GM18951 (cell line): ENCODE measurements around the gene B4GALT6.

ENCODE experiments used
- POLR2A ChIP-seq: IDR thresholded peaks from 4 replicates; pipeline ENCODE4 v1.6.1; 2011; ENCODE audit warnings: mild to moderate bottlenecking; ENCODE audit not compliant: insufficient read length, insufficient read depth; ENCODE audit errors: extremely low read depth
- in situ Hi-C: fragments of 300-500 bp; cut with MboI; formaldehyde crosslinking; loops from one replicate; pipeline ENCODE4 v1.12.0; 2022; ENCODE audit warnings: low sequenced_read_pairs, mixed read lengths, inconsistent platforms; ENCODE audit not compliant: unreplicated experiment

The B4GALT6 gene

GRCh38 chr18:31596081-31596872, 88.1 kb downstream of the B4GALT6 start:
- TF ChIP-seq POLR2A, result no peak
- in situ Hi-C loops, result no loop called here

DNA sequence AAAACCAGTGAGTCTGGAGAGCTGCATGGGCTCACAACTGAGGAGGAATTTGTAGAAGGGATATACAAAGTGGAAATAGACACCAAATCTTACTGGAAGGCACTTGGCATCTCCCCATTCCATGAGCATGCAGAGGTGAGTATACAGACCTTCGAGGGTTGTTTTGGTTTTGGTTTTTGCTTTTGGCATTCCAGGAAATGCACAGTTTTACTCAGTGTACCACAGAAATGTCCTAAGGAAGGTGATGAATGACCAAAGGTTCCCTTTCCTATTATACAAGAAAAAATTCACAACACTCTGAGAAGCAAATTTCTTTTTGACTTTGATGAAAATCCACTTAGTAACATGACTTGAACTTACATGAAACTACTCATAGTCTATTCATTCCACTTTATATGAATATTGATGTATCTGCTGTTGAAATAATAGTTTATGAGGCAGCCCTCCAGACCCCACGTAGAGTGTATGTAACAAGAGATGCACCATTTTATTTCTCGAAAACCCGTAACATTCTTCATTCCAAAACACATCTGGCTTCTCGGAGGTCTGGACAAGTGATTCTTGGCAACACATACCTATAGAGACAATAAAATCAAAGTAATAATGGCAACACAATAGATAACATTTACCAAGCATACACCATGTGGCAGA, 89.1 kb downstream of the B4GALT6 start:
- TF ChIP-seq POLR2A, result no peak
- in situ Hi-C loops, result no loop called here

GRCh38 chr18:31592506-31593157, 91.7 kb downstream of the B4GALT6 start:
- in situ Hi-C loops, result no loop called here
- TF ChIP-seq POLR2A, result no peak

- no peak for TF ChIP-seq POLR2A
- in situ Hi-C loops, result no loop called here
Measured at GRCh38 chr18:31591628-31592027, 92.8 kb downstream of the B4GALT6 start, which contains the start of gene TTR. TTR (plus strand) TSS chr18:31591877; CDS start chr18:31591903, 26 bp downstream.

DNA sequence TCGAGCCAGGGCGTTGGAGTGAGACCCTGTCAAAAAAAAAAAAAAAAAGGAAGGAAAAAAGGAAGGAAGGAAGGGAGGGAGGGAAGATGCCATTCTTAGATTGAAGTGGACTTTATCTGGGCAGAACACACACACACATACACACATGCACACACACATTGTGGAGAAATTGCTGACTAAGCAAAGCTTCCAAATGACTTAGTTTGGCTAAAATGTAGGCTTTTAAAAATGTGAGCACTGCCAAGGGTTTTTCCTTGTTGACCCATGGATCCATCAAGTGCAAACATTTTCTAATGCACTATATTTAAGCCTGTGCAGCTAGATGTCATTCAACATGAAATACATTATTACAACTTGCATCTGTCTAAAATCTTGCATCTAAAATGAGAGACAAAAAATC, 93.3 kb downstream of the B4GALT6 start:
- in situ Hi-C loops, result no loop called here
- no peak for TF ChIP-seq POLR2A

GRCh38 chr18:31590570-31590969, 93.8 kb downstream of the B4GALT6 start:
- in situ Hi-C loops, result no loop called here
- TF ChIP-seq POLR2A, result no peak

- no peak for TF ChIP-seq POLR2A
- in situ Hi-C loops, result no loop called here
Measured at GRCh38 chr18:31587529-31587928, 96.9 kb downstream of the B4GALT6 start.

DNA sequence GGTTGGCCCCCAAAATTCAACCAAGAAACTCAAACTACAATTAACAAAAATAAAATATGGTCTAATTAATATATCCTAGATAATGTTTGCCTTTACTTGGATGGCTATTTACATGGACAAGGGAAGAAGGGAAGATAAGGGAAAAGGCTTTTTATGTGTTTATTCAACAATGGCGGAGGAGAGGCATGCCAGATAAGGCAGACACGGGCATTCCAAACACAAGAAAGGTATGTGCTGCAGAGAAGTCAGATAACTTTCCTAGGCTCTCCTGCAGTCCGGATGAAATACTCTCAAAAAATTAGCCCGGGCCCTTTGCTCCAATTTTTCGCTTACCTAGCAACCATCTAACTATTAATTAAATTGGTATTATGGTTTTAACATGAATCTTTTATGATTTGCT, 97.8 kb downstream of the B4GALT6 start:
- in situ Hi-C loops, result no loop called here
- TF ChIP-seq POLR2A, result no peak

DNA sequence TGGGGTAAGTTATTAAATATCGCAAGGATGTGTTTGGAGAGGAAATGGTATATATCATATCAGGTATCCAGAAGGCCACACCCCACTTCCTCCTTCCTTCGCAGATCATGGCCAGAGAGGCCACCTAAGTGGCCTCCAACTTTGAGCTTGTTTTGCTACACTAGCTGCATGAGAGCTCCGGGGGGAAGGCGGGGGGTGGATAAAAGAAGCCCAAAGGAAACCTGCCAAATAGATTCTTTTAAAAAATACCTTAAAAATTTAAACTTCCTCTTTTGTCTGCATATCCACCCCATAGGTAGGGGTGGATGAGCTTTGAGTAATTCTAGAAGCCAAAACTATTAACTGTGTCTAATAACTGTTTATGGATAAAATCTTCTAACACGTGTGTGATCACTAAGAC, 98.4 kb downstream of the B4GALT6 start:
- TF ChIP-seq POLR2A, result no peak
- in situ Hi-C loops, result no loop called here

GRCh38 chr18:31583185-31583854, 101.1 kb downstream of the B4GALT6 start:
- TF ChIP-seq POLR2A, result no peak
- in situ Hi-C loops, result no loop called here

DNA sequence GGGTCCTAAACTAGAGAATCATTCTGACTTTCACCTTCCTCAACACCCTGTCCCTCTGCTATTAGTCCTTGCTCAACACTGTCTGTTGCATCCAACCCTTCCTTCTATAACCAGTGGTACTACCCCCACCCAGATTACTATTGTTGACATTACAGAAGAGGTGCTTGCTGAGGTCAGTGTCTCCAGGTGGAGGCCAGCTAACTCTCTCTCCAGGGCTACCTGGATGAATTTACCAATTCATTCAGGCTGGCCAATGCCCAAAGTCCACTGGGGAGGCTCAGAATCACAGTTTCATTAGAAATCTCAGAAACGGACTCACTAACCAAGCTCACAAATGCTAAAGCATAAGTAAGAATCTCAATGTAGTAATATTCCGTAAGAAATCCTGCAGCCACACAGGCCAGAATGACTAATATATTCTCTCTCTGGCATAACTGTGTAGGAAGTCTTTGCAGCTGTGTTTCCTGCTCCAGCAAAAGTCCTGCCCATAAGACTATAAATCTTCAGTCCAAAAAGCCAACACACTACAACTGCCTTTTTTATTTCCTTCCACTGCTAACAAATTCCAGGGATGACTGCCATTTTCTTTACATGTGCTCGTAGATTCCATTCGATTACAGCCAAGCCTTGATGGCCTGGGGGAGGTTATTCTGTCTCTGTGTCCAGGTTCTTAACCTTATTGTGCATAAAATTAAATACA, 102.7 kb downstream of the B4GALT6 start:
- no peak for TF ChIP-seq POLR2A
- in situ Hi-C loops, result no loop called here

GRCh38 chr18:31579375-31579774, 105.0 kb downstream of the B4GALT6 start:
- in situ Hi-C loops, result no loop called here
- no peak for TF ChIP-seq POLR2A

GRCh38 chr18:31578126-31578525, 106.3 kb downstream of the B4GALT6 start:
- in situ Hi-C loops, result no loop called here
- TF ChIP-seq POLR2A, result no peak
